Fibroblast of skin of abdomen (primary cell): Measurements from ENCODE around the gene TRIM23. TPM values are rescaled to one million over a fixed set of nuclear protein-coding genes. Genes with fewer than 3 reads are reported as not detected.
"Not testable (repeated sequence)": the region's sequence is repeated elsewhere in the genome, so short reads cannot be mapped to it uniquely, and the experiment has no call there.

ENCODE experiments used
- DNase-seq: peaks from one replicate; pipeline ENCODE4 v3.0.0-alpha.2; 2013
- polyA plus RNA-seq, 2 experiments: library from polyadenylated mRNA; unstranded; fragments of 120-200 nt; gene quantifications; one replicate each; pipeline ENCODE4 v1.2.1, GENCODE V29; 2013; ENCODE audit not compliant: insufficient read length in 2 of 2

TRIM23 gene
- 10.0 TPM for polyA plus RNA-seq (2013, experiment 1 of 2; ENCODE audit: insufficient read length)
- 10.5 TPM for polyA plus RNA-seq (2013, experiment 2 of 2; ENCODE audit: insufficient read length)

DNA sequence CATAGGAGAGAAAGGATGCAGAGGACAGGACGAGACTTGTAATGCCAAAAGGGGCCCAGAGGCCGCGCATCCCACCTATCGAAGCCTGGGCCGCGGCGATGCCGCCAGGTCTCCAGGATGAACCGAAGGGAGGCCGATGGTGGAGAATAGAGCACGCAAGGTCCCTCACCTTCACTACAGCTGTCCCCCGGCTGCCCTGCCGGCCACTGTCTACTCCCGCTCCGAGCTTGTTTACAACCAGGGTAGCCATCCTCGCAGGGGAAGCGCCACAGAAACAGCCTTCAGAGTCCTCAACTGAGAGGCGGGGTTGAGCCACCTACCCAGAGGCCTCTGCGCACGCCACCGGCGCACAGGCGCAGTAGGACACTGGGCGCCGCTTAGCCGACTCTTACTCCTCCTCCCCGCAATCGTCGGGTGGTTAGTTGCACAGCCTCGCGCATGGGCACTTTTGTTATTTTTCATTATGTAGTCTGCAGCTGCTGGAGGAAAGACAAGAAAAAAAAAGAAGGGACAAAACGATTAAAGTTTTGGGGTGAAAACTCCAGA, at the start of gene TRIM23:
Gene TRIM23 (minus strand): TSS at position 309 of the 546 bp plus-strand sequence. CDS start 59 bp downstream, at position 250.
- DNase-seq: peak; percentile 93

DNA sequence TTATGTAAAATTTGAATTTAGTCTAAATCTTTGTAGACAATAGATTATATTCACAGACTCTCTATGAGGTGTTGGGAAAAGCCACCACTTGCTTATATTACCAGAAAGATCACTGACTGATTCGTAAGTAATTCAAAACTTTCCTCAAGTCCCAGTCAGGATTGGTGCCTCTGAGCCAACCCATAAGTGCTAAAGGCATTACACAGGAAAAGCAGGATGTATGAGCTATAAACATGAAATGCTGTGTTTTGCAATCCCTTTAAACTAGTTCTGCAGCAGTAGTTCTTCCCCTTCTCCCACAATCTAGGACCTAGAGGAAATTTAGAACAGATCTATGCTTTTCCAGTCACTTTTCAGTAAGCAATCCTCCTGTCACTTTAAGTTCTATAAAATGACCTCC, 48.7 kb upstream of the TRIM23 start:
- peak; percentile 48 for DNase-seq

DNA sequence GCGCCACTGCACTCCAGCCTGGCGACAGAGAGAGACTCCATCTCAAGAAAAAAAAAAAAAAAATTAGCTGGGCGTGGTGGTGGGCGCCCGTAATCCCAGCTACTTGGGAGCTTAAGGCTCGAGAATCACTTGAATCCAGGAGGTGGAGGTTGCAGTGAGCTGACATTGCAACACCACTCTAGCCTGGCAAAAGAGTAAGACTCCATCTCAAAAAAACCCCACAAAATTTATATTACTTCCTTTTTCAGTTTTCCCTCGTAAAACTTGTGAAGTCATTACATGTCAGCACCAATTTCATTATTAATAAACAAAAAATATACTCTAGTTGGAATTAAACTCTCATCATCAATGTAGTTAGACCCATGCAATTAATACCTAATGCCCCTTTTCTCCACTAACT, 44.6 kb upstream of the TRIM23 start:
- DNase-seq: no peak

DNA sequence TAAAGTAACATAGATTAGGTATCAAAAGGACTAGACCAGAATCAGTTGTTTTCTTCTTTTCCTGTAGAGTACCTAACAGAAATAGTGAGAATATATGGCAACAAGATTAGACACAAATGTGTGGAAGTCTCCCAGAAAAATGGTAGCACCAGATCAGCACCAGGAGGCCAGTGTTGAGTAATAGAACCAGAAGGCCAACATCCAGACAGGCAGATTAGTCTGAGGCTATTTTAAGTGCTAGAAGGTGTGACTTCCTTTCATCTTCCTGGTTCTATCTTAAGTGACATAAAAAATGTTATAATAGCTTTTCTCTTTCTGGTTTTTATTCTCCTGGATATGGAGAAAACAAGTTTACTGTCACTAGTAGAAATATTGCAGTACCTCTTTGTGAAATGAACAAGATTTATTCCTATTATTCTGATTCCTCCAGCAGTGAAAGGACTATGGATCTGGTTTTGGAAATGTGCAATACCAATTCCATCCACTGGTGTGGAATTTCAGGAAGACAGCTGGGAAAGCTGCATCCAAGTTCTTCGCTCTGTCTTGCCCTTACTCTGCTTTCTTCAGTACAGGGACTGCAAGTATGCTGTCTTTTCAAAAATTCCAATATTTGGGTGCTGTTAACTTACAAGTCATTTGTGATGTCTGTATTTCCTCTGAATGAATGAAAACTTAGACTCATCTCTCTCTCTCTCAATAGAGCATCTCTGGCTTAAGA, 39.8 kb upstream of the TRIM23 start:
- DNase-seq: peak; percentile 33

DNA sequence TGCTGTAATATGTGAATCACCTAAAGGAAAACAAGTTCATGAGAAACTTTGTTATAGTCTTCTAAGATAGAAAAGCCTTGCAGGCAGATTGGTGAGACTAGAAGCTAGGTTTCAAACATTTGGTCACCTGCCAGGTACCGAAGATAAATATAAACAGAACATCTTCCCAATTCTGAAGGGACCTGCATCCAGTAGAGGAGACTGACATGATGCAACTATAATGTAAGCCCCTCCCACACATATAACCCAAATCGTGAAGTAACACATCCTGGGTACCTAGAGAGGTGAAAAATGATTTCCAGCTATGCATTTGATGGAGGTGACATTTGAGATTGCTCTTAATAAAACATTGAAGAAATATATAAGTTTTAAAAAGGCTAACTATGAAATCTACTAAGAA, 30.6 kb upstream of the TRIM23 start:
- DNase-seq: no peak

DNA sequence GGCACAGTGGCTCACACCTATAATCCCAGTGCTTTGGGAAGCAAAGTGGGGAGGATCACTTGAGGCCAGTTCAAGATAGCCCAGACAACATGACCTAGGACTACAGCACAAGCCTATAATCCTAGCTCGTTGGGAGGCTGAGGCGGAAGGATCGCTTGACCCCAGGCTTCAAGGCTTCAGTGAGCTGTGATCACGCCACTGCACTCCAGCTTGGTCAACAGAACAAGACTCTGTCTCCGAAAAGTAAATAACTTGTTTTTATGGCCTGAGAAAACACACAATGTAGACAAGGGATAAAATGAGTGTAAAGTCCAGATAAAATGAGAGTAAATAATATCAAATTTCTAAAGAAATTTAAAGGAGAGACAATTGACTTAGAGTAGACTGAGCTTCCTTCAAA, 27.0 kb upstream of the TRIM23 start:
- no peak for DNase-seq

DNA sequence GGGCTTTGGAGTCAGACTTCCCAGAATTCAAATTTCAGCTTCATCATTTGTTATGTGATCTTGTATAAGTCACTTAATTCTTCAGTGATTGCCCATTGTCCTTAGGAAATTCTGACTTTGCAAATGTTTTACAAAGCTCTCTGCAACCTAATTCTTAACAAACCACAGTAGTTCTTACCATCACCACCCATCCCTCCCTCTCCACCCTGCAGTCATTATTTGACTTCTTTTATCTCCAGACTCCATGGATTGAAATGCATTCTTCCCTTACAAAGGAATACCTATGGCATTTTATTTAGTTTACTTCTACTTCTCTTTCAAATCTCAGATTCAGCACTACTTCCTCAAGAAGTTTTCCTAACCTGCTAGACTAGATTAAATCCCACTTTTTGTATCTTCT, 23.8 kb upstream of the TRIM23 start:
- no peak for DNase-seq

DNA sequence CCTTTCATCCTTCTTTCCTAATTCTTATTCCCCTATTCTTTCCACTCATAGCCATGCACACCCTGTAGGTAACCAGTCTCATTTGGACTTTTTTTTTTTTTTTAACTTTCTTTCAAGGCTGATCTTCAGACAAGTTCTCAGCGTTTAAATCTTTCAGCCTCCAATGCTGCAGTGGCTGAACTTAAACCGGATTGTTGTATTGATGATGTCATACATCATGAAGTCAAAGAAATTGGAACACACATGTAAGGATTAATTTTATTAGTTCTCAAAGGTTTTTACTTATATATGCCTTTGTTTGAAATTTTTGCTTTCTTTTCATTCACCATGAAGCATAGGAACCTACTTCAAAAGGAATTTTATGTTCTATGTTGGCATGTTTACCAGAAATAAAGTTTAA, 22.8 kb upstream of the TRIM23 start:
- DNase-seq: no peak

DNA sequence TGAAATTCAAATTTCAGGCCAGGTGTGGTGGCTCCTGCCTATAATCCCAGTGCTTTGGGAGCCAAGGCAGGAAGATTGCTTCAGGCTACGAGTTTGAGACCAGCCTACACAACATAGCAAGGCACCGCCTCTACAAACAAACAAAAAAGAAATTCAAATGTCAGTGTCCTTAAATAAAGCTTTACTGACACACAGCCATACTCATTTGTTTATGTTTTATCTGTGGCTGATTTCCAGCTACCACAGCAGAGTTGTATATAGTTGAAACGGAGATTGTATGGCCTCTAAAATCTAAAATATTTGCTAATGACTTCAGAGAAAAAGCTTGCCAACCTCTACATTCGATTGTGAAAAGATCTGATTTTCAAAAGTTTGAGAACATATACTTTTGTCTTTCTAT, 16.1 kb upstream of the TRIM23 start:
- no peak for DNase-seq

DNA sequence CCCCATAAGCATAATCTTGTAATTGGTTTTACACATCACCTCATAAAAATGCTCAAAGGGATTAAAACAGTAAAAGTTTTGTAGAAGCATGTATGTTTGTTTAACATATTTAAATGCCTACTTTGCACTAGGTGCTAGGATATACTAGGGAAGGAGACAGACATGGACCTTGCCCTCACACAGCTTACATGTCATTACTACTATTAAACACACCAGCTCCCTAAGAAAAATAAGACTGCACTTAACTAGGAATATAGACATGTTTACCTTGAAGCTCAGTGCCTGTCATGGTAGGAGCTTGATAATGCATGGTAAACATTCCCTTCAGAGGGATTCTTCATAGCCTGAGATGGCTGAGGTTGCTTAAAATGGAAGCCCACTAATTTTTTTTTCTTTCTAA, 6.8 kb upstream of the TRIM23 start:
- no peak for DNase-seq

DNA sequence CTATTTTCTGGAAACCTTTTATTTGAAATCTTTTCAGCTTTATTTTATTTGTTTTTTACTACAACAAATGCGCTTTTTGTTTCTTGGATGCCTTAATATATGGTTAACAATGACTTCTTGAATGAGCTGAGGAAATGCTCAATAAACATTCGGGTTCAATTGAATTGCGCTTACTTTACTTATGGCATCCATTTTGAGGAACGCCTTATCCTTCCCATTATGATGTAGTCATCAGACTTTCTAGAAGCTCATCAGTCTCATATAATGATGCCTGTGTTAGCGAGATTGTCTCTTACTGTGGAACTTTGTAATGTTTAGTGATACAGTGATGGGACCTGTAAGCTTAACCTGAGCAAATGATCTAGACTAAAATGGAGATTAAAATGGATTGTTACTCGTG, 1.6 kb upstream of the TRIM23 start:
- DNase-seq: no peak

DNA sequence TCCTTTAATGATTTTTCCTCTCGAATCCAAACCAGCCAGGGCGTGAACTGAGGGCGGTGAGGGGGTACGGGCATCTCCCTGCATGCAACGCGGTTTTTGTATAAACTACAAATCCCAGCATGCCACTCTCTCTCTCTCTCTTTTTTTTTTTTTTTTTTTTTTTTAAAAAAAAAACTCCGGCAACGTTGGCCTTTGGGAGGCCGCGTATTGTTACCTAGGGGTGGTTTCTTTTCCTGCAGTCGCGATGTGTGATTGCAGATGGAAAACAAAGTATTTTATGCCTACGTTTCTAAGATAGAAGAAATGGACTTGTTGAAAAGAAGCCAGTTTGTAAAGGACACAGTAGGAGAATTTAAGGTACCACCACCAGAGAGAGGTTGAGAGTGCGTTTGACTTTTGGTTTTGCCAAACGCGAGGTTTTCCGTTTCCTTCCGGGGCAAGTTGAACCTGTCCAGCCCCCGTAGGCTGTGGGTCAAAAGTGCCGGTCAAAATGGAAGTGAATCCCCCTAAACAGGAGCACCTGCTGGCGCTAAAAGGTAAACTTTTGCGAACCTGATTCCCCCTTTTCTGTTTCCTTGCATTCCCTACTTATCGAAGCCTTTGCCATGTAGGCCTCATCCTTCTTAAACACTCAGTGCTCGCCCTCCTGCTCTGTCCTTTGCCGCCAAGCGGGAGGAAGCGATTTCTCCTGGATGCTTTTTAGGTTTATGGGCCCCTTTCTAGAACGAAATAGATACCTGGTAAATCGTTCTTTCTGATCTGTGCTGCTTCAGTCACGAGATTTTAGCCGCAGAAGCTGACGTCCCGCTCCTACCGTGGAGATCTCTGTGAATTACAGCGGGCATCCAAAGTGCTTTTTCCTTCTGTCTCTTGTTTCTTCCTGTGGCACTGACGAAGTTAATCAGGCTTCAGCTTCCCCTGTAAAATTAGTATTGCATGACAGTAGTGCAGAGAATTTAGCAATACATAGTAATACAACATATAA, 730 bp upstream of the TRIM23 start, which contains the start of the genes SHLD3 and TRAPPC13:
Gene SHLD3 (plus strand): TSS at position 457 of the 985 bp plus-strand sequence. CDS start 4,561 bp downstream, outside the sequence.
Gene TRAPPC13 (plus strand): TSS at position 457 of the 985 bp plus-strand sequence. CDS start 34 bp downstream, at position 491.
- peak; percentile 88 for DNase-seq

DNA sequence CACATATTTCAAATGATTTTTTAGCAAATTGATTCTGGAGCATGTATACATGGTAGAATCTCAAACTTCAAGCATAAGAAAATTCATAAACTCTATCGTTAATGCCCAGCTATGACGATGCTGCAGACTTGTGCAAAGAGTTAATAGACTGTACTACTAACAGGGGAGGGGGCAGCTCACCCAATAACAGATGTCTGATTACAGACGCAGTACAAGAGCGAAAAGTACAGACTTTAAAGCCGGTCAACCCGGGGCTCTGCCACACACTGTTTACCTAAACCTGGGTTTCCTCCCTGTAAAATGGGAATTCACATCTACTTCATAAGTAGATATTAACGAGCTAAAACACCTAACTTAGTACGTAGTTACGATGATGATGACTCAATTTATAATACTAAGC, 651 bp downstream of the TRIM23 start:
- DNase-seq: no peak

DNA sequence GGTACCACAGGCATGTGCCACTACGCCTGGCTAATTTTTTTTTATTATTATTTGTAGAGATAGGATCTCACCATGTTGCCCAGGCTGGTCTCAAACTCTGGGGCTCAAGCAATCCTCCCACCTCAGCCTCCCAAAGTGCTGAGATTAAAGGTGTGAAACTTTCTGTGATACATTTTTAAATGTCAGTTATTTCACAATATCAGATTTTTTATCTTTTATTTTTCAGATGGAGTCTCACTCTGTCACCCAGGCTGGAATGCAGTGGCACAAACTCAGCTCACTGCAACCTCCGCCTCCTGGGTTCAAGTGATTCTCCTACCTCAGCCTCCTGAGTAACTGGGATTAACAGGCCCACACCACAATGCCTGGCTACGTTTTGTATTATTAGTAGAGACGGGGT, 2.2 kb downstream of the TRIM23 start:
- not testable (repeated sequence) for DNase-seq

DNA sequence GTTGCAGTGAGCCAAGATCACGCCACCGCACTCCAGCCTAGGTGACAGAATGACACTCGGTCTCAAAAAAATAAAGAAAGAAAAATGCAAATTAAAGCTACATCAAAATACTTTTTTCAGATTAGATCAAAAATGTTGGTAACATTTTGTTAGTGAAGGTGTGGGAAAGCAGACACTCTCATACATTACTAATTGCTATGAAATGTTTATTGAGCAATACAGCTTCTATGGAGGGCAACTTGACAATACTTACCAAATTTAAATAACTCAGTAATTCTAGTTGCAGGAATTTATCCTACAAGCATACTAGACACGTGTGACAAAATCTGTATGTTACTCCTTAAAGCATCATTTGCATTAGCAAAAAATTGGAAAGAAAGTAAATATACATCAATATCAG, 4.1 kb downstream of the TRIM23 start:
- DNase-seq: no peak

DNA sequence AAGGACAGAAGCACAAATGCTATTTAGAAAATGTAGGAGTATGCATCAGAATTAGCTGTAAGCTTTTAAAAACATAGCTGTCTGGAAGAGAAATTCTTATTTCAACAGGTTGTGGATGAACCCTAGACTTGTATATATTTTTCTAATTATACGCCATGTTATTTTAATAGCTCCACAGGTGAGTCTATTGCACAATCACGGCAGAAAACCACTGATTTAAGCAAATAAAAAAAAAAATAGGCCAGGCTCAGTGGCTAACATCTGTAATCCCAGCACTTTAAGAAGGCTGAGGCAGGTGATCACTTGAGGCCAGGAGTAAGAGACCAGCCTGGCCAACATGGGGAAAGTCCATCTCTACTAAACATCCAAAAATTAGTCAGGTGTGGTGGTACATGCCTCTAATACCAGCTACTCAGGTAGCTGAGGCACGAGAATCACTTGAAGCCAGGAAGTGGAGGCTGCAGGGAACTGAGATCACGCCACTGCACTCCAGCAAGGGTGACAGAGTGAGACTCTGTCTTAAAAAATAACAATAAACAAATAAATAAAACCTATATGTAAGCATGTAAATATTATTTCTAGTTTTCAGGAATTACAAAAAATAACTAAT, 11.7 kb downstream of the TRIM23 start:
- DNase-seq: no peak

DNA sequence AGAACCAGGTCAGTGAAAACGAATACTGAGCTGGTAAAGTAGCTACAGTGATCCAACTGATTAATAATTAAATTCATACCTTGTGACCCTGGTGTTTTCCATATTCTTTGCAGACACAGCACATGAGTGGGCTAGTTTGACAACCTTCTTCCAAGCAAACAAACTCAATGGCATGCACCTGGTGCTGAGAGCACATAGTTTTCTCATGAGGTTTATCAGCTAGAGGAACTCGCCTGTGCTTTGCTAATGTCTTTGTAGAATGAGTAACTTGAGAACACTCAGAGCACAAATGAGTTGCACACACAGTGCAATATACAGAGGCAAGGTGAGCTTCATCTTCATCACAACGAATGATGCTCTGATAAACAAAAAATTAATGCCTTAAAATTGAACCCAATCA, 12.6 kb downstream of the TRIM23 start:
- DNase-seq: no peak

DNA sequence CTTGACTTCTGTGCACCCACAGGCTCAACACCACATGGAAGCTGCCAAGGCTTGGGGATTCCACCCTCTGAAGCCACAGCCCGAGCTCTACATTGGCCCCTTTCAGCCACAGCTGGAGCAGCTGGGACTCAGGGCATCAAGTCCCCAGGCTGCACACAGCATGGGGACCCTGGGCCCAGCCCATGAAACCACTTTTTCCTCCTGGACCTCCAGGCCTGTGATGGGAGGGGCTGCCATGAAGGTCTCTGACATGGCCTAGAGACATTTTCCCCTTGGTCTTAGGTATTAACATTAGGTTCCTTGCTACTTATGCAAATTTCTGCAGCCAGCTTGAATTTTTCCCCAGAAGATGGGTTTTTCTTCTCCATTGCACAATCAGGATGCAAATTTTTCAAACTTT, 22.4 kb downstream of the TRIM23 start:
- DNase-seq: not testable (repeated sequence)

DNA sequence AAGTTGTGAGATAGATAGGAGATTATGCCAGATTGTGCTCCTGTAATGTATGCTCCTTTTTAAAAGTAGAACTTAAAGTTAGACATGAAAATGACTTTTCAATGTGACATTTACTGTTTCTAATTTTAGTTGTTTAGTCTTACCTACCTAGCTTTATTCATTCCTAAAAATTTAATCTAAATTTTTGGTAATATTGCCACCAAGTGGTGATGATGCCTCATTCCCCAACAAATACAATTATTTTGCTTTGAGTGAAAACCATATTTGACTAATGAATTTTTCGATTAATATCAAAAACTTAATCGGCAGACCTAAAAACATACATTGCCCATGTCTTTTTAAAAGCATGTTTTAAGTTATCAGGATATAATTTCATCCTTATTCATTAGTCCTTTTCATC, 35.4 kb downstream of the TRIM23 start:
- DNase-seq: no peak

DNA sequence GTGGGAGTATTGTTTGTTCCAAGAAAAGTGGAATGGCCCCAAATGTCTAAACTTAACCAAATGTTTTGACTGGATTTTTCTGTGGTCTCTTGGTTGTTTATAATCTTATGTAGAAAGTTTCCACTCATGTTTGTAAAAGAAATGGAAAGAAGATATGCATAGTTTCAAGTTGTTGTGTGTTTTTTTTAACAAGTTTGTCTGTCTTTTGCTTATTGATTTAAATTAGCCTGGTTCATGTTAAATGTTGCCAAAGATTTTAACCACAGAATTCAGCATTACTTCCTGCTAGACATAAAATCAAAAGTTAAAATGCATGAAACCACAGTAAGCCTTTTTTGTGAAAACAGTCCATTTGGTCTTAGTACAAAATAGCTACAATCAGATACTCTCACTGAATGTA, 47.0 kb downstream of the TRIM23 start:
- no peak for DNase-seq

DNA sequence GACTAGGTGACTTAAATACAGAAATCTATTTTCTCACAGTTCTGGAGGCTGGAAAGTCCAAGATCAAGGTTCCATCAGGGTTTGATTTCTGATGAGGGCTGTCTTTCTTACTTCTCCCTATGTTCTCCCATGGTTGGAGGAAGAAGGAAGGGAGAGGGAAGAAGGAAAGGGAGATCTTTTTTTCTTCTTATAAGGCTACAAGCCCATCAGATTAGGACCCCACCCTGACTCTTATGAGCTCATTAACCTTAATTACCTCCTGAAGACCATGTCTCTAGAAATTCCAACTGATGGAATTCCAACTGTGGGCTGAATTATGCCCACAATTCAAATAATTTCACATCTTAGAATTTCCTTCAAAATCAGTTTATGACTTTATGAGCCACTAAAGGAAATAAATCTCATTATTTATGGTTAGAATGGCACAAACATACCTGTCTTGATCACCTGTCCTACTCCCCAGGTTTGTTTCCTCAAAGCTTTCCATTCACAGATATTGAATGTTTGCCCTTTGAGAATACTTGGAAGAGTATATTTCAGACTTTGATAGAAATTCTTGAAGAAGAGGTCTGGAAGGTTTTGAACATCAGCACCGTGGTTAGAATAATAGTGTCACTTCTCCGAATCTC, 53.4 kb downstream of the TRIM23 start:
- no peak for DNase-seq

DNA sequence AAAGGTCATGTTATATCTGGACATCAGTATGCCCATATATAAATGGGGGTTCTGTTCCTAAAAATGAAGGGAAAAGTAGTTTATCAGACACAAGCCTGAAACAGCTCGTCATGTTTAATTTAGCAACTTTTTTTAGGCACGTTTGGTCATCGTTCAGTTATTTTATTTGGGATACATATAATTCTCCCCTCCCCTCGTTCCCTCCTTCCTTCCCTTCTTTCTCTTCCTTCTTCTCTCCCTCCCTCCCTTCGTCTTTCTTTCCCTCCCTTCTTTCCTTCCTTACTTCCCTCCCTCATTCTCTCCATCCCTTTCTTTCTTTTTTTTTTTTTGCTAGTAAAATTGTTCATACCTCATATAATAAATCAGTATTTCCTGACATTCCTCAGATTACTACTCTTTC, 57.6 kb downstream of the TRIM23 start:
- no peak for DNase-seq
